Endothelial cell of umbilical vein (primary cell): Measurements from ENCODE around the gene GTF3C1.

Source experiments
- EZH2 ChIP-seq: IDR thresholded peaks from 2 replicates; pipeline ENCODE4 v1.6.1; 2012; ENCODE audit warnings: borderline replicate concordance, low read depth, mild to moderate bottlenecking, moderate library complexity, low read length, inconsistent platforms; ENCODE audit not compliant: severe bottlenecking
- FOS ChIP-seq: IDR thresholded peaks from 2 replicates; pipeline ENCODE4 v1.6.1; 2011; ENCODE audit warnings: mild to moderate bottlenecking, low read length, moderate library complexity, borderline replicate concordance; ENCODE audit not compliant: insufficient read depth
- JUN ChIP-seq: IDR thresholded peaks from 2 replicates; pipeline ENCODE4 v1.6.1; 2011; ENCODE audit warnings: borderline replicate concordance, low read depth; ENCODE audit not compliant: insufficient read length, insufficient read depth
- POLR2A ChIP-seq: IDR thresholded peaks from 2 replicates; pipeline ENCODE4 v1.6.1; 2012; ENCODE audit warnings: low read depth, mild to moderate bottlenecking, control low read depth, low read length
- POLR2AphosphoS5 ChIP-seq: IDR thresholded peaks from 2 replicates; pipeline ENCODE4 v1.6.1; 2012; ENCODE audit warnings: low read depth, mild to moderate bottlenecking, control low read depth, low read length, moderate library complexity; ENCODE audit not compliant: insufficient read depth
- TF ChIP-seq, protein P1 (sequence below), 2 donors: IDR thresholded peaks; 1 replicate in 1 of 2; 2 replicates in 1 of 2; pipeline ENCODE4 v1.5.1; 2011; ENCODE audit warnings: low read length in 2 of 2, mild to moderate bottlenecking in 2 of 2, moderate library complexity in 2 of 2, control low read depth in 1 of 2, inconsistent platforms in 1 of 2, low read depth in 1 of 2; ENCODE audit not compliant: insufficient read depth in 1 of 2; ENCODE audit errors: extremely low read depth in 1 of 2

DNA sequence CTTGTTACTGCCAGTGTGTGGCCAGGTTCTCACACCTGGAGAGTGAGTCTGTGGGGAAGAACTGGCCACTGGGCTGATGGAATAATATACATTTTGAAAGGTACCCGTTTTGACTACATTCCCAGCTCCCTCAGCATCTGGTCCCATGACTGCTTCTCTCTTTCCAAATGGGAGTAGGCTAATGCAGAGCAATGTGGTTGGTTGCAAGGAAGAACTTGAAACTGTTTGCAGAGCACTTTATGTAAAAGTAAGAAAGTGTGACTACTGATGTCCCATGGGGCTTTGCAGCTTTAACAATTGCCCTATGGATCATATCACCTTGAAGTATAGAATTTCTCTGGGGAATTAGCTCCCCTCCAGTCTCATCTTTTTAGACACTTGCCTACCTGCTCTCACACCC, 9.2 kb upstream of the GTF3C1 start:
- no peak for TF ChIP-seq POLR2AphosphoS5
- TF ChIP-seq, protein P1, sequence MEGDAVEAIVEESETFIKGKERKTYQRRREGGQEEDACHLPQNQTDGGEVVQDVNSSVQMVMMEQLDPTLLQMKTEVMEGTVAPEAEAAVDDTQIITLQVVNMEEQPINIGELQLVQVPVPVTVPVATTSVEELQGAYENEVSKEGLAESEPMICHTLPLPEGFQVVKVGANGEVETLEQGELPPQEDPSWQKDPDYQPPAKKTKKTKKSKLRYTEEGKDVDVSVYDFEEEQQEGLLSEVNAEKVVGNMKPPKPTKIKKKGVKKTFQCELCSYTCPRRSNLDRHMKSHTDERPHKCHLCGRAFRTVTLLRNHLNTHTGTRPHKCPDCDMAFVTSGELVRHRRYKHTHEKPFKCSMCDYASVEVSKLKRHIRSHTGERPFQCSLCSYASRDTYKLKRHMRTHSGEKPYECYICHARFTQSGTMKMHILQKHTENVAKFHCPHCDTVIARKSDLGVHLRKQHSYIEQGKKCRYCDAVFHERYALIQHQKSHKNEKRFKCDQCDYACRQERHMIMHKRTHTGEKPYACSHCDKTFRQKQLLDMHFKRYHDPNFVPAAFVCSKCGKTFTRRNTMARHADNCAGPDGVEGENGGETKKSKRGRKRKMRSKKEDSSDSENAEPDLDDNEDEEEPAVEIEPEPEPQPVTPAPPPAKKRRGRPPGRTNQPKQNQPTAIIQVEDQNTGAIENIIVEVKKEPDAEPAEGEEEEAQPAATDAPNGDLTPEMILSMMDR (IDR thresholded peaks at IDR 0.05; ENCODE audit: extremely low read depth in 1 of 2, insufficient read depth in 1 of 2, low read depth in 1 of 2, low read length in 2 of 2), result no peak
- no peak for TF ChIP-seq FOS
- no peak for TF ChIP-seq POLR2A
- no peak for TF ChIP-seq EZH2
- no peak for TF ChIP-seq JUN
